ENCODE measurements around the gene PRLR. TPM values are rescaled to one million over a fixed set of nuclear protein-coding genes. Genes with fewer than 3 reads are reported as not detected.

Gene PRLR
- total and polyA plus RNA-seq, 2 of the 13 experiments (the other 11 are each of a cell fraction or from before 2014, with no cell fraction given) = 12.2 to 13.3 TPM

DNA sequence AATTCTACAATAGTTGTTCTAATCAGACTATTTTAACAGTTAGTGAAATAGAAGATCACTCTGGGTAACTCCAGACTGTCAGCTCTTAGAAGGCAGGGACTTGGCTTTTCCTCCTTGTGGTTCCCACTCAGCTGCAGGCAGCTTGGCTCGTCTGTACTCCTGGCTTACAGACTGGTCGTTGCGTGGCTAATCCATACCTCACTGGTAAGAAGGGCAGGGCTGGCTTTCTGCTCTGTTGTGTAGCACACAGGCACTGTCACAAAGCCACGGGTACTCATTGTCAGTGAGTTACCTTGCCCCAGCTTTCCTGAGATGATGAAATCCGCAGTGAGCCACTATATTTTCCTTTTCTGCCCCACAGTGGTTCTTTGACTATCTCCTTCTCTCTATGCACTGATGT lies 1.8 kb upstream of the PRLR start:
- CTCF ChIA-PET (ENCODE audit: low intra/inter-chr PET ratio, low total read pairs) = no interaction called here

GRCh38 chr5:35229076-35230037 lies 930 bp downstream of the PRLR start:
- no peaks in the 10 kb centered on the region for H3K79me2 ChIP-seq (ENCODE audit: insufficient read depth, low read length)
- no peak overlapping the region for H3K27ac ChIP-seq (ENCODE audit: extremely low read length, insufficient read depth, low read length)
- CTCF ChIA-PET (ENCODE audit: low intra/inter-chr PET ratio, low total read pairs) = interaction anchor here (1.3 kb wide), 1 partner anchor 370 kb away, joined by 3 read pairs; no protein-coding TSS in a partner anchor
- H3K4me3 ChIP-seq (replicated peaks in 1 of 3; ENCODE audit: insufficient read depth in 1 of 3, low read depth in 2 of 3, low read length in 3 of 3) = peak overlapping the region; percentile 39 to 77 (median 64)
- peak; percentile 94 for ATAC-seq
- H3K9ac ChIP-seq (ENCODE audit: insufficient read depth, low read depth, low read length) = peak overlapping the region; percentile 50; the same call in 1 of the 2 replicates
- BruUV-seq (replicated peaks) = no TSS peak
- in situ Hi-C loops (cut with HindIII; ENCODE audit: extremely low pct_ligation_motif_present, low pct_unique_long_range_greater_than_20kb) (loop anchor here (25.0 kb wide), 1 partner anchor 383 kb away; the partner anchor contains the start of gene SPEF2), intact Hi-C loops (cut with micrococcal nuclease; ENCODE audit: unreplicated experiment) (loop anchor here (1.0 to 10.0 kb wide), 4 partner anchors 185 to 698 kb away; no protein-coding TSS in a partner anchor)
- 1% methylated on average over 29 of the region's 30 CpGs for WGBS (ENCODE audit: low lambda C conversion rate)
- POLR2A ChIA-PET = no interaction called here
- no peaks in the 10 kb centered on the region for H4K20me1 ChIP-seq (ENCODE audit: insufficient read depth, low read length)
- FAIRE-seq = peak; percentile 84
- no peaks in the 10 kb centered on the region for H3K36me3 ChIP-seq (replicated peaks in 1 of 2; ENCODE audit: control insufficient read depth in 1 of 2, insufficient read depth in 2 of 2, low read length in 2 of 2)
- peak overlapping the region; percentile 80 for H2AFZ ChIP-seq (ENCODE audit: low read length)
- peak; percentile 58 for DNase-seq (ENCODE audit: low spot score)
- no peaks in the 10 kb centered on the region for H3K9me3 ChIP-seq (ENCODE audit: low read length)
- peak overlapping the region; percentile 99 for H3K4me2 ChIP-seq (ENCODE audit: low read depth, low read length)
- H3K4me1 ChIP-seq (ENCODE audit: insufficient read depth, low read length) = peaks cover 33% of the 10 kb centered on the region
- H3K27me3 ChIP-seq (ENCODE audit: control insufficient read depth in 1 of 2, insufficient read depth in 2 of 2, low read length in 2 of 2) = no peaks in the 10 kb centered on the region
- 0 out of 2 replicates have a peak, but pooled peaks have one; percentile 44 for TF ChIP-seq CHD4 (IDR thresholded peaks at IDR 0.05; ENCODE audit: borderline replicate concordance, low read length)
- no peak for TF ChIP-seq HNF4G (IDR thresholded peaks at IDR 0.05; ENCODE audit: borderline replicate concordance, low read depth, low read length)
- TF ChIP-seq HNF4G (CRISPR knock-in tag; IDR thresholded peaks at IDR 0.05; ENCODE audit: borderline replicate concordance, low read depth) = 0 out of 2 replicates have a peak, but pooled peaks have one; percentile 20
- 0 out of 2 replicates have a peak, but pooled peaks have one; percentile 59 for TF ChIP-seq ZNF292 (CRISPR knock-in tag; IDR thresholded peaks at IDR 0.05; ENCODE audit: borderline replicate concordance, low read depth)
- TF ChIP-seq SAP130 (CRISPR knock-in tag; IDR thresholded peaks at IDR 0.05; ENCODE audit: low read depth) = peak; percentile 5; the same call in 1 of the 2 replicates
- 0 out of 2 replicates have a peak, but pooled peaks have one; percentile 24 for TF ChIP-seq ZSCAN21 (CRISPR knock-in tag; IDR thresholded peaks at IDR 0.05; ENCODE audit: borderline replicate concordance)
- no peak for TF ChIP-seq HNRNPLL (IDR thresholded peaks at IDR 0.05; ENCODE audit: low read depth, low read length, poor library complexity, severe bottlenecking)
- TF ChIP-seq SMC3 (IDR thresholded peaks at IDR 0.05; ENCODE audit: low read length) = peak; percentile 80
- peak; percentile 34 to 64; a peak in 2 of 4 replicates for TF ChIP-seq MAFK (conservative IDR thresholded peaks at IDR 0.05 in 1 of 2, IDR thresholded peaks at IDR 0.05 in 1 of 2; ENCODE audit: low read length in 2 of 2)
- TF ChIP-seq, protein P1, sequence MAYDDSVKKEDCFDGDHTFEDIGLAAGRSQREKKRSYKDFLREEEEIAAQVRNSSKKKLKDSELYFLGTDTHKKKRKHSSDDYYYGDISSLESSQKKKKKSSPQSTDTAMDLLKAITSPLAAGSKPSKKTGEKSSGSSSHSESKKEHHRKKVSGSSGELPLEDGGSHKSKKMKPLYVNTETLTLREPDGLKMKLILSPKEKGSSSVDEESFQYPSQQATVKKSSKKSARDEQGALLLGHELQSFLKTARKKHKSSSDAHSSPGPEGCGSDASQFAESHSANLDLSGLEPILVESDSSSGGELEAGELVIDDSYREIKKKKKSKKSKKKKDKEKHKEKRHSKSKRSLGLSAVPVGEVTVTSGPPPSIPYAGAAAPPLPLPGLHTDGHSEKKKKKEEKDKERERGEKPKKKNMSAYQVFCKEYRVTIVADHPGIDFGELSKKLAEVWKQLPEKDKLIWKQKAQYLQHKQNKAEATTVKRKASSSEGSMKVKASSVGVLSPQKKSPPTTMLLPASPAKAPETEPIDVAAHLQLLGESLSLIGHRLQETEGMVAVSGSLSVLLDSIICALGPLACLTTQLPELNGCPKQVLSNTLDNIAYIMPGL (CRISPR knock-in tag; IDR thresholded peaks at IDR 0.05; ENCODE audit: borderline replicate concordance in 1 of 2, low read depth in 1 of 2) = peak; percentile 22 to 53; a peak in 2 of 4 replicates

More for the DNA sequence above, 1.8 kb upstream of the PRLR start:
- ATAC-seq (no peak), DNase-seq (ENCODE audit: low spot score) (no peak), FAIRE-seq (no peak)
- Histone ChIP-seq H3K9ac (ENCODE audit: insufficient read depth, low read depth, low read length) (no peak overlapping the region), H3K36me3 (replicated peaks in 1 of 2; ENCODE audit: control insufficient read depth in 1 of 2, insufficient read depth in 2 of 2, low read length in 2 of 2) (no peaks in the 10 kb centered on the region), H3K4me2 (ENCODE audit: low read depth, low read length) (no peak overlapping the region), H3K79me2 (ENCODE audit: insufficient read depth, low read length) (no peaks in the 10 kb centered on the region), H4K20me1 (ENCODE audit: insufficient read depth, low read length) (no peaks in the 10 kb centered on the region), H3K9me3 (ENCODE audit: low read length) (no peaks in the 10 kb centered on the region), H2AFZ (ENCODE audit: low read length) (no peak overlapping the region), H3K4me3 (replicated peaks in 1 of 3; ENCODE audit: insufficient read depth in 1 of 3, low read depth in 2 of 3, low read length in 3 of 3) (no peak overlapping the region), H3K27ac (ENCODE audit: extremely low read length, insufficient read depth, low read length) (no peak overlapping the region), H3K4me1 (ENCODE audit: insufficient read depth, low read length) (peaks cover 31% of the 10 kb centered on the region), H3K27me3 (ENCODE audit: control insufficient read depth in 1 of 2, insufficient read depth in 2 of 2, low read length in 2 of 2) (no peaks in the 10 kb centered on the region)
- 39% methylated on average over 3 of the region's 5 CpGs for WGBS (ENCODE audit: low lambda C conversion rate)
- POLR2A ChIA-PET = no interaction called here
- intact Hi-C loops (cut with micrococcal nuclease; ENCODE audit: unreplicated experiment) (loop anchor here (10.0 kb wide), 1 partner anchor 183 kb away; no protein-coding TSS in a partner anchor), in situ Hi-C loops (cut with HindIII; ENCODE audit: extremely low pct_ligation_motif_present, low pct_unique_long_range_greater_than_20kb) (loop anchor here (25.0 kb wide), 1 partner anchor 380 kb away; the partner anchor contains the start of gene SPEF2)
- TF ChIP-seq RBM22 (optimal IDR thresholded peaks at IDR 0.05; ENCODE audit: low read length) (no peak), REXO4 (CRISPR knock-in tag; IDR thresholded peaks at IDR 0.05; ENCODE audit: borderline replicate concordance) (no peak), SMARCE1 (IDR thresholded peaks at IDR 0.05; ENCODE audit: borderline replicate concordance) (no peak), SALL1 (CRISPR knock-in tag; IDR thresholded peaks at IDR 0.05) (no peak)
- BruUV-seq (replicated peaks) = no TSS peak
